HepG2 (cell line): ENCODE data around the gene FITM1. TPM values are rescaled to one million over a fixed set of nuclear protein-coding genes. Genes with fewer than 3 reads are reported as not detected.

Experiments
- ATF5 ChIP-seq: sonication (generic); formaldehyde crosslinking; IDR thresholded peaks from 2 replicates; pipeline ENCODE4 v1.4.0; 2020; ENCODE audit warnings: mild to moderate bottlenecking, low read depth, missing genetic modification reagents
- ATRX ChIP-seq: sonication (generic); formaldehyde crosslinking; IDR thresholded peaks from 2 replicates; pipeline ENCODE4 v1.4.0; 2020; ENCODE audit warnings: missing genetic modification reagents, borderline replicate concordance
- CBX1 ChIP-seq: IDR thresholded peaks from one replicate; pipeline ENCODE4 v1.6.1; 2016; ENCODE audit warnings: antibody characterized with exemption, low read depth
- DBP ChIP-seq: sonication (generic); formaldehyde crosslinking; IDR thresholded peaks from 2 replicates; pipeline ENCODE4 v1.4.0; 2020; ENCODE audit warnings: missing genetic modification reagents; ENCODE audit errors: not compliant biosample characterization
- ESRRA ChIP-seq: sonication (generic); formaldehyde crosslinking; IDR thresholded peaks from 2 replicates; pipeline ENCODE4 v1.5.1; 2020; ENCODE audit warnings: mild to moderate bottlenecking, low read depth, missing genetic modification reagents
- FOXP1 ChIP-seq, 2 experiments: fragments of 450-650 bp in 1 of 2; IDR thresholded peaks; 2 replicates each; pipeline ENCODE4 v1.6.1; 2017 to 2018; ENCODE audit warnings: antibody characterized with exemption in 1 of 2
- GATA4 ChIP-seq: sonication (generic); IDR thresholded peaks from 2 replicates; pipeline ENCODE4 v1.6.1; 2016; ENCODE audit warnings: antibody characterized with exemption, low read depth, borderline replicate concordance
- ISL2 ChIP-seq: sonication (generic); formaldehyde crosslinking; IDR thresholded peaks from 2 replicates; pipeline ENCODE4 v1.5.0; 2020; ENCODE audit warnings: missing genetic modification reagents
- MAFF ChIP-seq: IDR thresholded peaks from 2 replicates; pipeline ENCODE4 v1.6.1; 2011; ENCODE audit warnings: low read depth, low read length, improper control_type of control experiment
- MLLT10 ChIP-seq: sonication (generic); formaldehyde crosslinking; IDR thresholded peaks from 2 replicates; pipeline ENCODE4 v1.4.0; 2020; ENCODE audit warnings: missing genetic modification reagents
- RXRB ChIP-seq: IDR thresholded peaks from 2 replicates; pipeline ENCODE4 v1.6.1; 2016; ENCODE audit warnings: borderline replicate concordance, missing genetic modification reagents, missing compliant biosample characterization
- SNAI1 ChIP-seq: sonication (generic); formaldehyde crosslinking; IDR thresholded peaks from 2 replicates; pipeline ENCODE4 v1.5.0; 2020; ENCODE audit warnings: mild to moderate bottlenecking, missing genetic modification reagents, borderline replicate concordance
- SRY ChIP-seq: sonication (generic); formaldehyde crosslinking; IDR thresholded peaks from 2 replicates; pipeline ENCODE4 v1.8.0; 2022; ENCODE audit warnings: mild to moderate bottlenecking, missing genetic modification reagents
- SSRP1 ChIP-seq: IDR thresholded peaks from 2 replicates; pipeline ENCODE4 v1.6.1; 2016; ENCODE audit warnings: control low read depth
- TAF1 ChIP-seq: sonication (generic); formaldehyde crosslinking; IDR thresholded peaks from 2 replicates; pipeline ENCODE4 v1.4.0; 2020; ENCODE audit warnings: missing genetic modification reagents
- TFDP1 ChIP-seq: IDR thresholded peaks from 2 replicates; pipeline ENCODE4 v1.6.1; 2016; ENCODE audit warnings: missing compliant biosample characterization, missing genetic modification reagents, borderline replicate concordance
- ZNF225 ChIP-seq: sonication (generic); formaldehyde crosslinking; IDR thresholded peaks from 2 replicates; pipeline ENCODE4 v1.4.0; 2020; ENCODE audit warnings: mild to moderate bottlenecking, missing genetic modification reagents
- ZNF30 ChIP-seq: sonication (generic); formaldehyde crosslinking; IDR thresholded peaks from 2 replicates; pipeline ENCODE4 v1.5.0; 2020; ENCODE audit warnings: mild to moderate bottlenecking, missing genetic modification reagents
- ZNF576 ChIP-seq: sonication (generic); formaldehyde crosslinking; IDR thresholded peaks from 2 replicates; pipeline ENCODE4 v1.4.0; 2020; ENCODE audit warnings: mild to moderate bottlenecking, missing genetic modification reagents
- ZNF646 ChIP-seq: sonication (generic); formaldehyde crosslinking; IDR thresholded peaks from 2 replicates; pipeline ENCODE4 v1.9.0; 2021; ENCODE audit warnings: mild to moderate bottlenecking, missing genetic modification reagents
- ZNF737 ChIP-seq: sonication (generic); formaldehyde crosslinking; IDR thresholded peaks from 2 replicates; pipeline ENCODE4 v1.5.0; 2020; ENCODE audit warnings: missing genetic modification reagents, mild to moderate bottlenecking, borderline replicate concordance
- polyA plus RNA-seq, 8 experiments: library from polyadenylated mRNA; depleted of rRNA in 3 of 8; stranded (reverse) in 7 of 8; unstranded in 1 of 8; fragments of >200 nt; fragmentation: Illumina TruSeq in 4 of 8; extraction: Trizol in 4 of 8; gene quantifications; 2 replicates each; pipeline versions ENCODE4 v1.2.1 to v1.2.3, GENCODE V29; 2011 to 2016; ENCODE audit warnings: low read depth in 4 of 8, missing spikeins in 1 of 8, mixed read lengths in 1 of 8; ENCODE audit not compliant: insufficient read depth in 1 of 8
- total RNA-seq, 5 experiments: library from RNA; depleted of rRNA; stranded (reverse); fragments of >200 nt; fragmentation: Illumina TruSeq; extraction: Trizol; gene quantifications; 2 replicates each; pipeline ENCODE4 v1.2.3, GENCODE V29; 2016; ENCODE audit warnings: low read depth in 1 of 5

The FITM1 gene
- total and polyA plus RNA-seq, 2 of the 13 experiments (the other 11 are each of a cell fraction or from before 2014, with no cell fraction given), result 2.7 to 5.8 TPM

- TF ChIP-seq SNAI1 (CRISPR knock-in tag) (no peak), ZNF737 (no peak; the same call in 1 of the 2 replicates), RXRB (CRISPR knock-in tag) (peak; percentile 89), SSRP1 (CRISPR knock-in tag) (no peak), ATRX (CRISPR knock-in tag) (no peak), ESRRA (CRISPR knock-in tag) (peak; percentile 99), MAFF (no peak), ISL2 (CRISPR knock-in tag) (no peak), ZNF646 (CRISPR knock-in tag) (no peak), ZNF225 (no peak), ATF5 (CRISPR knock-in tag) (no peak), DBP (CRISPR knock-in tag) (no peak), ZNF30 (CRISPR knock-in tag) (no peak), SRY (CRISPR knock-in tag) (no peak), GATA4 (no peak), MLLT10 (no peak), FOXP1 (IDR thresholded peaks at IDR 0.05) (no peak), FOXP1 (CRISPR knock-in tag; IDR thresholded peaks at IDR 0.05) (peak; percentile 25; the same call in 1 of the 2 replicates), ZNF576 (CRISPR knock-in tag) (0 out of 2 replicates have a peak, but pooled peaks have one; percentile 12), CBX1 (no peak), TFDP1 (CRISPR knock-in tag) (no peak; the same call in 1 of the 2 replicates), TAF1 (CRISPR knock-in tag) (no peak; the same call in 1 of the 2 replicates)
Observed at GRCh38 chr14:24130717-24131548, 474 bp downstream of the FITM1 start (continued).
